Lower leg skin (tissue), 4 donors: ENCODE measurements around the gene RB1. TPM values are rescaled to one million over a fixed set of nuclear protein-coding genes. Genes with fewer than 3 reads are reported as not detected.

Experiments used
- DNase-seq, 2 donors: peaks; one replicate each; pipeline ENCODE4 v3.0.0-alpha.2; 2019; ENCODE audit warnings: low spot score in 2 of 2
- H3K4me3 ChIP-seq: fragments of 200-600 bp; sonication (generic); 2 replicates; pipeline ENCODE4 v1.5.1; 2017; ENCODE audit warnings: mild to moderate bottlenecking, low read depth; ENCODE audit not compliant: poor library complexity, severe bottlenecking
- CTCF ChIP-seq, 3 donors: fragments of 450-650 bp; IDR thresholded peaks; one replicate each; pipeline ENCODE4 v1.5.1; 2016; ENCODE audit warnings: antibody characterized with exemption in 3 of 3, mild to moderate bottlenecking in 3 of 3, moderate library complexity in 2 of 3
- POLR2A ChIP-seq, 2 donors: fragments of 450-650 bp; IDR thresholded peaks; one replicate each; pipeline ENCODE4 v1.6.1; 2016 to 2017; ENCODE audit warnings: antibody characterized with exemption in 2 of 2, mild to moderate bottlenecking in 1 of 2, moderate library complexity in 1 of 2
- WGBS, 2 donors: methylation state at CpG; one replicate each; pipeline ENCODE4 v1.1.5; 2018; 5-methylcytosine and 5-hydroxymethylcytosine counted together
- intact Hi-C: fragments of 100-400 bp; cut with DNase I; formaldehyde crosslinking; loops from one replicate; pipeline ENCODE4 v1.15.0; 2023; ENCODE audit warnings: low total_unique reads
- total RNA-seq, 4 donors: library from RNA; depleted of rRNA; stranded (reverse); fragments of >200 nt; gene quantifications; one replicate each; pipeline ENCODE4 v1.1.0, GENCODE V29; 2016

Gene RB1
- total RNA-seq, 4 donors from 2014 or later = 15.8 to 20.0 (median 16.4) TPM

- intact Hi-C loops = no loop called here
- WGBS, 2 donors = 53 to 54% methylated on average over 5 of the region's 5 CpGs
- no peak for DNase-seq
- TF ChIP-seq POLR2A (IDR thresholded peaks at IDR 0.05) (no peak), CTCF (IDR thresholded peaks at IDR 0.05) (no peak)
- no peak overlapping the region for H3K4me3 ChIP-seq
Observed at GRCh38 chr13:48431431-48431830, 127.9 kb downstream of the RB1 start.

GRCh38 chr13:48431987-48432615 is 128.6 kb downstream of the RB1 start:
- no peak for DNase-seq
- 14 to 27% methylated on average over 2 of the region's 2 CpGs for WGBS, 2 donors
- TF ChIP-seq CTCF (IDR thresholded peaks at IDR 0.05) (no peak), POLR2A (IDR thresholded peaks at IDR 0.05) (no peak)
- H3K4me3 ChIP-seq = no peak overlapping the region
- intact Hi-C loops = no loop called here

- 85 to 88% methylated on average over 3 of the region's 3 CpGs for WGBS, 2 donors
- TF ChIP-seq POLR2A (IDR thresholded peaks at IDR 0.05) = no peak
- H3K4me3 ChIP-seq = no peak overlapping the region
- no peak for DNase-seq
- intact Hi-C loops = no loop called here
Observed at GRCh38 chr13:48434200-48434599, 130.6 kb downstream of the RB1 start.

- WGBS, 2 donors = 35 to 37% methylated on average over 2 of the region's 2 CpGs
- no peak for TF ChIP-seq CTCF (IDR thresholded peaks at IDR 0.05)
- no peak for TF ChIP-seq POLR2A (IDR thresholded peaks at IDR 0.05)
- intact Hi-C loops = no loop called here
- DNase-seq = no peak
- H3K4me3 ChIP-seq = no peak overlapping the region
Observed at GRCh38 chr13:48436661-48437288, 133.2 kb downstream of the RB1 start.

GRCh38 chr13:48437371-48437770 is 133.8 kb downstream of the RB1 start:
- 11% methylated on average over 3 of the region's 3 CpGs for WGBS, 2 donors
- peak; percentile 59 to 91 for DNase-seq
- TF ChIP-seq CTCF (IDR thresholded peaks at IDR 0.05) (no peak), POLR2A (IDR thresholded peaks at IDR 0.05) (no peak)
- intact Hi-C loops = no loop called here
- no peak overlapping the region for H3K4me3 ChIP-seq

- no peak for DNase-seq
- 56 to 60% methylated on average over 1 of the region's 1 CpG for WGBS, 2 donors
- no peak overlapping the region for H3K4me3 ChIP-seq
- TF ChIP-seq CTCF (IDR thresholded peaks at IDR 0.05) = no peak
- intact Hi-C loops = no loop called here
Observed at GRCh38 chr13:48443442-48444208, 140.1 kb downstream of the RB1 start.
